ENCODE measurements around the gene BSN.
A peak's percentile ranks its signal among the peaks of the same experiment; 100 is the strongest.

BSN gene

DNA sequence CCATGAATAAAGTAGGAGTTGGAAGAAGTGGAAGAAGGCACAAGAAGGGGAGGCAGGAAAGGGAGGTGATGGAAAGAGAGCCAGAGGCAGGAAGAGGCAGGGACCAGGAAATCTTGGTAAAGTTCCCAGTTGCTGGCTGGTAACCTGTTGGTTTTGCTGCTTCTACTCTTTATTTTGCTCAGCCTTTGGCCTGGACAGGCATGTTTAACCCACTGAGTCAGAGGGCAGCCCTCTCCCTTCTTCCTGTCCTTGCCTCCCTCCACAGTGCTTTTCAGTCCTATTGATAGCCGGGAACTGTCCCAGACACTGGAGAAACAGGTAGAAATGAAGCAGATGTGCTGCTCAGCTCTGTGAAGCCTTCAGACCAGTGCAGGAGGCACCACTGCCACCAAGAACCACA lies 76.5 kb downstream of the BSN start:
- no peak for DNase-seq

DNA sequence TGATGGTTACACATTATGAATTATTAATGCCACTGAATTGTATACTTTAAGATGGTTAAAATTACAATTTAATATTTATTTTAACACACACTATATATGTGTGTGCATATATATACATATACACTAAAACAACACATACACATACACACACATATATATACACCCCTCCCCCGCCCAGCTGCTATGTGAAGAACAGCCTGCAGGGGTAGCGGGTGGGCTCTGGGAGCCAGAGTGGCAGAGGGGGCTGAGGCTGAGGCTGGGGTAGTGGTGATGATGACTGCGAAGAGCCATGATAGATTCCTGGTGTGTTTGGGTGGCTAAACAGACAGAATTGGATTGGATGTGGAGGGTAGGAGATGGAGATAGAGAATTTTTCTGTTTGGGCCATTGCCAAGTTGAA lies 80.5 kb downstream of the BSN start:
- DNase-seq: no peak

DNA sequence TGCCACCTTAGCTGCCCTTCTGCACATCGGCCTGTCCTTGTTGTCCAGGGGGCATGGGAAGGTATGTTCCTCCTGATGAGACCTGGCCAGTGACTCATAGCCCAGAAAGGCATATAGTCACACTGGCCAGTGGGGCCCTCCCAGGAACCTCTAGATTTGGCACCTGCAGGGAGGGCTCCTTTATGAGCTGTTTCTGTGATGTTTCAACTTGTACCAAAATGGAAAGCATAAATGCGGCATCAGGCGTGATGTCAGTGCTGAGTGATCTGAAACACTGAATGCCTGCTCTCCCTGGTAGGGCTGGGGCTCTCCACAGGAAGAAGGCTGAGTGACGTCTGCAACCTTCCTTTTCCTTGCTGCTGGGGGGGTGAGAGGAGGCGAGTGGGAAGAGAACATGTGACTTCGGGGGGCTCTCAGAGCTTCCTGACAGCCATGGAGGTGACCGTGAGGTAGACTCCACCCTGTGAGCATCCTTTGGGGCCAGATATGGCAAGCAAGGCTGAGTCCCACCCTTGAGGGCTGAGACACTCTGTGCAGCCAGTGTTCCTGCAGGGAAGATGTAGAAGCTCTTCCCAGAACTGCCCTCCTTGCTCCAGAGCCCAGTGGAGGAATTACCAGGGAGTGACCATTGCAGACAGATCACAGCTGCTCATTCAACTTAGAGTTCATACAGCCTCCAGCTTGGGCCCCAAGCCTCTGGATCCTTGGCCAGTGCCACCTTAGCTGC lies 82.8 kb downstream of the BSN start:
- no peak for DNase-seq

DNA sequence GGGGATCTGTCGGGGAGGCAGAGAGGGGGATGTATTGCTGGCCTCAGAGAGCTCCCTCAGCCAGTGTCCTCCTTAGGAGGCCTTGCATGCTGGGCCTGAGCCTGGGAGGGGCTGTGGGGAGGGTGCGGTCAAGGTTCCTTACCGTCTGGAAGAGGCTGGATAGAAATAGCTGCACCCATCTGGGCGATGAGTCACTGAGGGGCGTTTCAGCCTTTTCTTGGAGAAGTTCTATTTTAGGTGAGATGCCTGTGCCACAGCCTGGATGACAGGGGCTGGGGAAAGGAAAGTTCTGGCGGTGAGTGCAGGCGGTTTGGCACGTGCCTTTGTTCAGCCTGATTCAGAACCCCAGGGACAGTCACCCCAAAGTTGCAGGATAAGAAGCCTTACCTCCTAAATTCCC lies 84.2 kb downstream of the BSN start:
- no peak for DNase-seq

DNA sequence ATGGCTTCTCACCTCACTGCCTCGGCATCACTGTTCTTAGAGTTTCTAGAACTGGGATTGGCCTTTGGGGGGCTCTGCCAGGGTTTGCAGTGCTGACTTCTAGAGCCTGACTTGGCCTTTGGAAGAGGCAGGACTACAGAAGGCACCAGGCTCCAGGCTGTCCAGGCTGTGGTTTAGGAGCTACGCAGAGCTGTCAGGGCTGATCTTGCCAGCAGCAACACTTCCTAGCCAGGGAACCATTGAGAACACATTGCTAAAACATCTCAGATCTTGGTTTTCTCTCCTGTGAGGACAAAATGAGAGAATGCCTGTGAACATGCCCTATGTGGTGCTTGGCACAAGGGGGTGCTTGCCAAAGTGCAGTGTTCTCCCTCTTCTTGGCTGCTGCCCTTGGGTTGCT lies 85.3 kb downstream of the BSN start:
- DNase-seq: no peak

DNA sequence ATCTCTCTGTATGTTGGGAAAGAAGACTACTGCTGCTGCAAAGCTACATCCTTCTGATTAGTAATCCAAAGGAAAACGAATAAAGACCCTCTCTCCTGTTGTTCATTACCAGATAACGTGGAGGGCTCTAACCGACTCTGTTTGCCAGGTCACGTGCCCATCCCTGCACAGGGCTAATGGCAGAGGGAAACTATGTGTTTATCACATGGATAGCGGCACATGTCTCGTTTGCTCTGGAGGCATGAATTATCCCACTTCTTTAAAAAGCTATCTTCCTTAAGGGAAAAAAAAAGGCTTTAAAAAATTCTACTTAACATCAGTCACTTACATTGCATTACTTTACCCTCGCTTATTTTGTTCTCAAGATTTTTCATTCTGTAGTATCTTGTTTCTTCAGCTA lies 87.0 kb downstream of the BSN start:
- no peak for DNase-seq

DNA sequence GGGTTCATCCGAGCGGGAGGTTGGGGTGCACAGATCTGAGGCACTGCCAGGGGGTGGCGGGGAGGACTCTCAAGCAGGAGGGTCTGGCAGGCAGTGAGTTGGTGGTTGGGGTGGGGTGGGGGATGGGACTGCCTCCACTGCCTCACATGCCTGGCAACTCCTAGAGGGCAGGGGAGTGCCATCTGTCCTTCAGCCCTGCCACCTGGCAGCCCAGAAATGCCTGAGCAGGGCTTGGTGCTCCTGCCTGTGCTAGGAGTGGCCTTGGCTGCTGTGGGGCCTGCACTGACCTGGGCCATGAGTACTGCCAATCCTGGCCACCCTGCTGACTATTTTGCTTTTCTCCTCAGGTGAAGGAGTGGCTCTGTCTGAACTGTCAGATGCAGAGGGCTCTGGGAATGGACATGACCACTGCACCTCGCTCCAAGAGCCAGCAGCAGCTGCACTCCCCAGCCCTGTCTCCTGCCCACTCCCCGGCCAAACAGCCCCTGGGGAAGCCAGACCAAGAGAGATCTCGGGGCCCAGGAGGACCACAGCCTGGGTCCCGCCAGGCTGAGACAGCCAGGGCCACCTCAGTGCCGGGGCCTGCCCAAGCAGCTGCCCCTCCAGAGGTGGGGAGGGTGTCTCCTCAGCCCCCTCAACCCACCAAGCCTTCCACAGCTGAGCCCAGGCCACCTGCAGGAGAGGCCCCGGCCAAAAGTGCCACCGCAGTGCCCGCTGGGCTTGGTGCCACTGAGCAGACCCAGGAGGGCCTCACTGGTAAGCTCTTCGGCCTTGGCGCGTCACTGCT lies 87.8 kb downstream of the BSN start:
- no peak for DNase-seq

DNA sequence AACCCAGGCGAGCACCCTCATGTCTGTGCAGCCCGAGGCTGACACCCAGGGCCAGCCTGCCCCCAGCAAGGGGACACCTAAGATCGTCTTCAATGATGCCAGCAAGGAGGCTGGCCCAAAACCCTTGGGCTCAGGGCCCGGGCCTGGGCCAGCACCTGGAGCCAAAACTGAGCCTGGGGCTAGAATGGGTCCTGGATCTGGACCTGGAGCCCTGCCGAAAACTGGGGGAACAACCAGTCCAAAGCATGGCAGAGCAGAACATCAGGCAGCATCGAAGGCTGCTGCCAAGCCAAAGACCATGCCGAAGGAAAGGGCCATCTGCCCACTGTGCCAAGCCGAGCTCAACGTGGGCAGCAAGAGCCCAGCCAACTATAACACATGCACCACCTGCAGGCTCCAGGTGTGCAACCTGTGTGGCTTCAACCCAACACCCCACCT lies 88.5 kb downstream of the BSN start:
- DNase-seq: no peak

DNA sequence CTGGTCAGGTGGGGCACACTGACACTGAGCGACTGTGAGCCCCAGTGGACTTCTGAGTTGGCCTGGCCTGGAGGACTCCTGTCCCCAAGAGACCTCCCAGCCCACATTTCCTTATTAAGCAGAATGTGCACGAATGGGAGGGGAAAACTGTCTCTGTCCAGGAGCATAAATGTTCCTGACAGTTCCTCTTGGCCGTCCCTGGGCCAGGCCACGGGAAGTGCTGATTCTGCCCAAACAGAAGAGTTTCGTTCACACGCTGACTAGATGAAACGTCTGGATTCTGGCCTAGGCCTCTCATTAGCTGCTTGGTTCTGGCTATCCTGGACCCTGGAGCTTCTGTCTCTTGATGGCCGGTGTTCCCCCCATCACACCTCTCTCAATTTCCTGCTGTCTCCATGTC lies 90.4 kb downstream of the BSN start:
- DNase-seq: no peak

DNA sequence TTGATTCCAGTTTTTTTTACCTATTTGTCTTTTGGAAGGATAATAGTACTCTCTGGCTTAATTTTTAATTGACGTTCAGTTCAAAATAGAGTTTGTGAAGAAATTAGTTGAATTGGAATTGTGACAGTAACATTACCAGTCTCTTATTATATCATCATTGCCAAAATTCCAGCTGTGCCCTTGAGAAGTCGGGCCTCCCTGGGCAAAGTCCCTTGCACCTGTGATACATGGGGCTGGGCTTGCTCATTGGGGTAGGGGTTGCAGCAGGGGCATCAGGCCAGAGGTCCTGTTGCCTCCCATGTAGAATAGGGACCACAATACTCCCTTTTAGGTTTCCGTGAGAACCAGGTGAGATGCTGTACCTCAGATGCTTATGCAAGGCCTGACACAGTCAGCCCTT lies 92.0 kb downstream of the BSN start:
- no peak for DNase-seq

DNA sequence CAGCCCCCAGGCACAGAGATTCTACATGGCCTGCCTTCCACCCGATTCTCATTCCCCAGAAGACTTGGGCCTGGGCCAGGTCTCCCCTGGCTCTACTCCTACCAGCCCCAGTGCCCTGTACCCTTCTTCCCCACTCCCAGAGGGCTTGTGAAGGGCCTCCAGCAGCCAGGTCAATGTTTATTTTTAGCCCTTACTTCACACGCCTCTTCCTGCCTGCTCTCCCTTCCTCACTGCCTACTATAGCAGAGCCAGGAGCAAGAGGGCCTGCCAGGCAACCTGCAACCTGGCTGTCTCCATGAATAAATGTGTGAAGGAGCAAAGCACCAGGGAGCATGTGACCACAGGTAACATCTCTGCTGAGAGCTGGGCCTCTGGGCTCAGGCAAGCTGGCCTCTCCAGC lies 93.5 kb downstream of the BSN start:
- DNase-seq: peak; percentile 53 to 65

DNA sequence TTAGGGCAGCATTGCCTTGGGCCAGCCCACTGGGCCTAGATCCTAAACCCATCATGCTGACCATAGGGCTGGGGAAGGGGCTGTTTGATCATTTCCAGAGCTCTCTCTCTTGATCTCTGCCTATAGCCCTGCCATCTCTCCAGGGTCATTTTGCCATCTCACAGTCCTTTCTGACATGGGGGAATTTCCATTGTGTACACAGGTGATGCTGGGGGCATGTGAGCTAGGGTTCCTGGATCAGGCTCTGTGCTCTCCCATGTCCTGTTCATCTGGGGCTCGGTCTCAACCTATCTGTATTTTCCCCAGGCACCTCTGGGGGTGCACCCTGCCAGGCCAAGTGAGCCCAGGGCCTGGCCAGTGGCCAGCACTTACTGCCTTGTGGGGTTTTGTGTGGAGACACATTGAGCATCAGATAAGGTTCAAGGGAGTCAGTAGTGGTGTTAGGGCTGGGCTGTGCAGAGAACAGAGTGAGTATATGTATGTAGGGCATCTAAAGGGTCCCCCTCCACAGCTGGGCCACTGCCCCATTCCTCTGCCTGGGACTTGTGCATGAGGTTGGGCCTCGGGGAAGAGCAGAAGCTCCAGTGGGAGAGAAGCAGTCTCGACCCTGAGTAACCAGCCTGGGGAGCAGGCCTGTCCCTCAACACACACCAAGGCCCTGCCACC lies 94.2 kb downstream of the BSN start:
- no peak for DNase-seq

DNA sequence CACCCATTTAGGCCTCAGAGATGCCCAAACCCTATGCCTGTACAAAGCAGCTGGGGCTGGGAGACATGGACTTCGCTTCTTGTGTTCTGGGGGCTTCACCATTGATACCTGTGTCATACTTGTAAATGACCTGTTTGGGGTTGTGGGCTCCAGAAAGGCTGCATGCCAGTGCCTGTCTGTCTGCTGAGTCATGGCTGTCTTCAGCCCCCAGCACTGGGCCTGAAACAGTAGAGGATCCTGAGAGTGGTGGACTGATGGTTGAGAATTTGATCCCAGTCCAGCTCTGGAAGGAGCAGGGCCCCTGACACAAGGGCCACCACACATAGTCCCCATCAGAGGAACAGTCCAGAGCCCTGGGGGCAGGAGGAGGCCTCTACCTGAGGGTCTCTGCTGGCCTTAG lies 95.3 kb downstream of the BSN start:
- no peak for DNase-seq

DNA sequence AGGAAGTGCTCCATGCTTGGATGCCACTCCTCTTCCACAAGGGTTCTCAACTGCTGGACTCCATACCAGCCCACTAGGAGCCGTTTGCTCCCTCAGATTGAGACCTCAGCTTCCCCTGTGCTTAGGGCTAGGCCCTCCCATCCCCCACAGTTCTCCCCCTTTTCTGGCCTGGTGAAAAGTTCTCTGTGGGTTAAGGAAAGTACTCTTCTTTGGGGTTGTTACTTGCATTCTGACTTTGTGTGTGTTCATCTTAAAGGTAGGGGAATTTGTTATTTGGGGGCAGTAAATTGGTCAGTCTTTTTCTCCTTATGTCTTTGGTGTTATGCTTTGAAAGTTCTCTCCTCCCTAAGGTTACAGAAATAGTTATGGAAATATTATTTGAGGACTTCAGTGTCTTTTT lies 95.9 kb downstream of the BSN start:
- DNase-seq: no peak

DNA sequence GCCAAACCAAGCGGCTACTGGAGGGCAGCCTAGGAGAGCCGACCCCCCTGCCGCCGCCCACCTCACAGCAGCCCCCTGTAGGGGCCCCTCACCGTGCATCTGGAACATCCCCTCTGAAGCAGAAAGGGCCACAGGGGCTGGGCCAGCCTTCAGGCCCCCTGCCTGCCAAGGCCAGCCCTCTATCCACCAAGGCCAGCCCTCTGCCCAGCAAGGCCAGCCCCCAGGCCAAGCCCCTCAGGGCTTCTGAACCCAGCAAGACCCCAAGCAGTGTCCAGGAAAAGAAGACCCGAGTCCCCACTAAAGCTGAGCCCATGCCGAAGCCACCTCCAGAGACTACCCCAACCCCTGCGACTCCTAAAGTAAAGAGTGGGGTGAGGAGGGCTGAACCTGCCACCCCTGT lies 96.4 kb downstream of the BSN start:
- no peak for DNase-seq

DNA sequence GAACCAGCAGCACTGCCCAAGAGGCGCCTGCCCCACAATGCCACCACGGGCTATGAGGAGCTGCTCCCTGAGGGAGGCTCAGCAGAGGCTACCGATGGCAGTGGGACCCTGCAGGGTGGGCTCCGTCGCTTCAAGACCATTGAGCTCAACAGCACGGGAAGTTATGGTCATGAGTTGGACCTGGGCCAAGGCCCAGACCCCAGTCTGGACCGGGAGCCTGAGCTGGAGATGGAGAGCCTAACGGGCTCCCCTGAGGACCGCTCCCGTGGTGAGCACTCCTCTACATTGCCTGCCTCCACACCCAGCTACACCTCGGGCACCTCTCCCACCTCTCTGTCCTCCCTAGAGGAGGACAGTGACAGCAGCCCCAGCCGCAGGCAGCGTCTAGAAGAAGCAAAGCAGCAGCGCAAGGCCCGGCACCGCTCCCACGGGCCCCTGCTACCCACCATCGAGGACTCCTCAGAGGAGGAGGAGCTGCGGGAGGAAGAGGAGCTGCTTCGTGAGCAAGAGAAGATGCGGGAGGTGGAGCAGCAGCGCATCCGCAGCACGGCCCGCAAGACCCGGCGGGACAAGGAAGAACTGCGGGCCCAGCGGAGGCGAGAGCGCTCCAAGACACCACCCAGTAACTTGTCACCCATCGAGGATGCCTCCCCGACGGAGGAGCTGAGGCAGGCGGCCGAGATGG lies 98.1 kb downstream of the BSN start:
- no peak for DNase-seq

DNA sequence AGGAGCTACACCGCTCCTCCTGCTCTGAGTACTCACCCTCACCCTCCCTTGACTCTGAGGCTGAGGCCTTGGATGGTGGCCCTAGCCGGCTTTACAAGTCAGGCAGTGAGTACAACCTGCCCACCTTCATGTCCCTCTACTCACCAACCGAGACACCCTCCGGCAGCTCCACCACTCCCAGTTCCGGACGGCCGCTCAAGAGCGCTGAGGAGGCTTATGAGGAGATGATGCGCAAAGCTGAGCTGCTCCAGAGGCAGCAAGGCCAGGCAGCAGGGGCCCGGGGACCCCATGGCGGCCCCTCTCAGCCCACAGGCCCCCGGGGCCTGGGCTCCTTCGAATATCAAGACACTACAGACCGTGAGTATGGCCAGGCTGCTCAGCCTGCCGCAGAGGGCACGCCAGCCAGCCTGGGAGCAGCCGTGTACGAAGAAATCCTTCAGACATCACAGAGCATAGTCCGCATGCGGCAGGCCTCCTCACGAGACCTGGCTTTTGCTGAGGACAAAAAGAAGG lies 98.7 kb downstream of the BSN start:
- DNase-seq: no peak

DNA sequence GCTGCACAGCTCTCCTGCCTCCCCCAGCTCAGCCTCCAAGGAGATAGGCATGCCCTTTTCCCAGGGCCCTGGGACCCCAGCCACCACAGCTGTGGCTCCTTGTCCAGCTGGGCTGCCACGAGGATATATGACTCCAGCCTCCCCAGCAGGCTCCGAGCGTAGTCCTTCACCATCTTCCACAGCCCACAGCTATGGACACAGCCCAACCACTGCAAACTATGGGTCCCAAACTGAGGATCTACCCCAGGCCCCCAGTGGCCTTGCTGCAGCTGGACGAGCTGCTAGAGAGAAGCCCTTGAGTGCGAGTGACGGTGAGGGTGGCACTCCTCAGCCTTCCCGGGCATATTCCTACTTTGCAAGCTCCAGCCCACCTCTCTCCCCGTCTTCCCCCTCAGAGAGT lies 99.3 kb downstream of the BSN start:
- no peak for DNase-seq

DNA sequence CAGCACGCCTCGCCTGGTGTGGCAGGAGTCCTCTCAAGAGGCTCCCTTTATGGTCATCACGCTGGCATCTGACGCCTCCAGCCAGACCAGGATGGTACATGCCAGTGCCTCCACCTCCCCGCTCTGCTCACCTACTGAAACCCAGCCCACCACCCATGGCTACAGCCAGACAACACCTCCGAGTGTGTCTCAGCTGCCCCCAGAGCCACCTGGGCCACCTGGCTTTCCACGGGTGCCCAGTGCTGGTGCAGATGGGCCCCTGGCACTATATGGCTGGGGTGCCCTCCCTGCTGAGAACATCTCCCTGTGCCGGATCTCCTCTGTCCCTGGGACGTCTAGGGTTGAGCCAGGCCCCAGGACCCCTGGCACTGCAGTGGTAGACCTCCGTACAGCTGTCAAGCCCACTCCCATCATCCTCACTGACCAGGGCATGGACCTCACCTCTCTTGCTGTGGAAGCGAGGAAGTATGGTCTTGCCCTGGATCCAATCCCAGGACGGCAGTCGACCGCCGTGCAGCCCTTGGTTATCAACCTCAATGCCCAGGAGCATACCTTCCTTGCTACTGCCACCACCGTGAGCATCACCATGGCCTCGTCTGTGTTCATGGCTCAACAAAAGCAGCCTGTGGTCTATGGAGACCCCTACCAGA lies 100.0 kb downstream of the BSN start:
- no peak for DNase-seq

DNA sequence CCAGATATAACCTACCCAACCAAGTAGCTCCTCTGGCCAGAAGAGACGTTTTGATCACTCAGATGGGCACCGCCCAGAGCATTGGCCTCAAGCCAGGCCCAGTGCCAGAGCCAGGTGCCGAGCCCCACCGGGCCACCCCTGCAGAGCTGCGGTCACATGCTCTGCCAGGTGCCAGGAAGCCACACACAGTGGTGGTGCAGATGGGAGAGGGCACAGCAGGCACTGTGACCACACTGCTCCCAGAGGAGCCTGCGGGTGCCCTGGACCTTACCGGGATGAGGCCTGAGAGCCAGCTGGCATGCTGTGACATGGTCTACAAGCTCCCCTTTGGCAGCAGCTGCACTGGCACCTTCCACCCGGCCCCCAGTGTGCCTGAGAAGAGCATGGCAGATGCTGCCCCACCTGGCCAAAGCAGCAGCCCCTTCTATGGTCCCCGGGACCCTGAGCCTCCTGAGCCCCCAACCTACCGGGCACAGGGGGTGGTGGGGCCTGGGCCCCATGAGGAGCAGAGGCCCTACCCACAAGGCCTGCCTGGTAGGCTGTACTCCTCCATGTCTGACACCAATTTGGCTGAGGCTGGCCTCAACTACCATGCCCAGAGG lies 100.8 kb downstream of the BSN start:
- peak; percentile 26 to 75 for DNase-seq

DNA sequence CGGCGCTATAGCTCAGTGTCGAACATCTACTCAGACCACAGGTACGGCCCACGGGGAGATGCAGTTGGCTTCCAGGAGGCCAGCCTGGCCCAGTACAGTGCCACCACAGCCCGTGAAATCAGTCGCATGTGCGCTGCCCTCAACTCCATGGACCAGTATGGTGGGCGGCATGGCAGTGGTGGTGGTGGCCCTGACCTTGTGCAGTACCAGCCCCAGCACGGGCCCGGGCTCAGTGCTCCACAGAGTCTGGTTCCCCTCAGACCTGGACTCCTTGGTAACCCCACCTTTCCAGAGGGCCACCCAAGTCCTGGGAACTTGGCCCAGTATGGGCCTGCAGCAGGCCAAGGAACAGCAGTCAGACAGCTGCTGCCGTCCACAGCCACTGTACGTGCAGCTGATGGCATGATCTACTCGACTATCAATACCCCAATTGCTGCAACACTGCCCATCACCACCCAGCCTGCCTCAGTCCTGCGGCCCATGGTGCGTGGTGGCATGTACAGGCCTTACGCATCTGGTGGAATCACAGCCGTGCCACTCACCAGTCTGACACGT lies 101.5 kb downstream of the BSN start:
- no peak for DNase-seq

DNA sequence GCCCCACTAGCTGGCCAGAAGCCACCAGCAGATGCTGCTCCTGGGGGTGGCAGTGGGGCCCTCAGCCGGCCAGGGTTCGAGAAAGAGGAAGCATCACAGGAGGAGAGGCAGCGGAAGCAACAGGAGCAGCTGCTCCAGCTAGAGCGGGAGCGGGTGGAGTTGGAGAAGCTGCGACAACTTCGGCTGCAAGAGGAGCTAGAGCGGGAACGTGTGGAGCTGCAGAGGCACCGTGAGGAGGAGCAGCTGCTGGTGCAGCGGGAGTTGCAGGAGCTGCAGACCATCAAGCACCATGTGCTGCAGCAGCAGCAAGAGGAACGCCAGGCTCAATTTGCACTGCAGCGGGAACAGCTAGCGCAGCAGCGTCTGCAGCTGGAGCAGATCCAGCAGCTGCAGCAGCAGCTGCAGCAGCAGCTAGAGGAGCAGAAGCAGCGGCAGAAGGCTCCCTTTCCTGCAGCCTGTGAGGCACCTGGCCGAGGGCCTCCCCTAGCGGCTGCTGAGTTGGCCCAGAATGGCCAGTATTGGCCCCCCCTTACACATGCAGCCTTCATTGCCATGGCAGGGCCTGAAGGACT lies 102.3 kb downstream of the BSN start:
- DNase-seq: no peak
